PFSK-1 (cell line): ENCODE measurements around the gene ZFP3.

Experiments used
- FOXP2 ChIP-seq: optimal IDR thresholded peaks from 2 replicates; pipeline ENCODE3; 2011; ENCODE audit warnings: borderline replicate concordance, control low read depth, inconsistent platforms; ENCODE audit not compliant: insufficient read depth; ENCODE audit errors: extremely low read length, extremely low read depth
- POLR2AphosphoS5 ChIP-seq: IDR thresholded peaks from 2 replicates; pipeline ENCODE4 v1.6.1; 2012; ENCODE audit warnings: low read depth, mild to moderate bottlenecking, control low read depth, low read length, moderate library complexity
- REST ChIP-seq, 2 experiments: IDR thresholded peaks; 2 replicates each; pipeline versions ENCODE4 v1.6.1 to v1.8.0; 2011 to 2012; ENCODE audit warnings: low read depth in 2 of 2, low read length in 2 of 2, control low read depth in 1 of 2, inconsistent platforms in 1 of 2, mild to moderate bottlenecking in 1 of 2, moderate library complexity in 1 of 2; ENCODE audit not compliant: insufficient read depth in 1 of 2
- SIN3A ChIP-seq: IDR thresholded peaks from 2 replicates; pipeline ENCODE4 v1.6.1; 2012; ENCODE audit warnings: mild to moderate bottlenecking, low read length, moderate library complexity, borderline replicate concordance; ENCODE audit not compliant: insufficient read depth

DNA sequence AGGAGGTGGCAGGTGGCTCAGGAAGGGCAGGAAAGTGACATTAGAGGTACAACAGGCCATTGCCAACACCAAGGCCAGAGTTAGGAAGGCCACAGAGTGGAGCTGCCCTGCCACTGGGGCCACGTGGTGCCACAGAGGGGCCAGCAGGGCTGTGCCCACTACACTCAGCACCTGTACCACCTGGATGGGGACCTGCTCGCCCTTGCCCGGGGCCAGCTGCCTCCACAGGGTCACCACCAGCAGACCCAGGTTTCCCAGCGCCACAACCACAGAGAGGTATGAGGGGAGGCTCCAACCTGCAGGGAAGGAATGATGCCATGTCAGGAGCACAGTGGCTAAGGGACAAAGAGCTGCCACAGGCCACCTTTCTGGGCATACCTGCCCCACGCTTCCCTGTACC, 44.2 kb upstream of the ZFP3 start:
- TF ChIP-seq POLR2AphosphoS5 (no peak), FOXP2 (no peak), REST (IDR thresholded peaks at IDR 0.05; ENCODE audit: insufficient read depth in 1 of 2, low read depth in 2 of 2, low read length in 2 of 2) (no peak), SIN3A (no peak)
